GM12874 (cell line): ENCODE data around the gene WDR93.

Source experiments
- TF ChIP-seq, protein P1 (sequence below): IDR thresholded peaks from 2 replicates; pipeline ENCODE4 v1.5.1; 2011; ENCODE audit warnings: low read depth, mild to moderate bottlenecking, control low read depth, low read length, moderate library complexity; ENCODE audit not compliant: insufficient read depth

WDR93 gene

GRCh38 chr15:89758283-89758682 lies 67.7 kb downstream of the WDR93 start:
- TF ChIP-seq, protein P1, sequence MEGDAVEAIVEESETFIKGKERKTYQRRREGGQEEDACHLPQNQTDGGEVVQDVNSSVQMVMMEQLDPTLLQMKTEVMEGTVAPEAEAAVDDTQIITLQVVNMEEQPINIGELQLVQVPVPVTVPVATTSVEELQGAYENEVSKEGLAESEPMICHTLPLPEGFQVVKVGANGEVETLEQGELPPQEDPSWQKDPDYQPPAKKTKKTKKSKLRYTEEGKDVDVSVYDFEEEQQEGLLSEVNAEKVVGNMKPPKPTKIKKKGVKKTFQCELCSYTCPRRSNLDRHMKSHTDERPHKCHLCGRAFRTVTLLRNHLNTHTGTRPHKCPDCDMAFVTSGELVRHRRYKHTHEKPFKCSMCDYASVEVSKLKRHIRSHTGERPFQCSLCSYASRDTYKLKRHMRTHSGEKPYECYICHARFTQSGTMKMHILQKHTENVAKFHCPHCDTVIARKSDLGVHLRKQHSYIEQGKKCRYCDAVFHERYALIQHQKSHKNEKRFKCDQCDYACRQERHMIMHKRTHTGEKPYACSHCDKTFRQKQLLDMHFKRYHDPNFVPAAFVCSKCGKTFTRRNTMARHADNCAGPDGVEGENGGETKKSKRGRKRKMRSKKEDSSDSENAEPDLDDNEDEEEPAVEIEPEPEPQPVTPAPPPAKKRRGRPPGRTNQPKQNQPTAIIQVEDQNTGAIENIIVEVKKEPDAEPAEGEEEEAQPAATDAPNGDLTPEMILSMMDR = no peak

- TF ChIP-seq, protein P1 = no peak
These were observed 68.4 kb downstream of the WDR93 start for GRCh38 chr15:89758981-89759380.

GRCh38 chr15:89759835-89760234 lies 69.2 kb downstream of the WDR93 start:
- TF ChIP-seq, protein P1 = no peak

DNA sequence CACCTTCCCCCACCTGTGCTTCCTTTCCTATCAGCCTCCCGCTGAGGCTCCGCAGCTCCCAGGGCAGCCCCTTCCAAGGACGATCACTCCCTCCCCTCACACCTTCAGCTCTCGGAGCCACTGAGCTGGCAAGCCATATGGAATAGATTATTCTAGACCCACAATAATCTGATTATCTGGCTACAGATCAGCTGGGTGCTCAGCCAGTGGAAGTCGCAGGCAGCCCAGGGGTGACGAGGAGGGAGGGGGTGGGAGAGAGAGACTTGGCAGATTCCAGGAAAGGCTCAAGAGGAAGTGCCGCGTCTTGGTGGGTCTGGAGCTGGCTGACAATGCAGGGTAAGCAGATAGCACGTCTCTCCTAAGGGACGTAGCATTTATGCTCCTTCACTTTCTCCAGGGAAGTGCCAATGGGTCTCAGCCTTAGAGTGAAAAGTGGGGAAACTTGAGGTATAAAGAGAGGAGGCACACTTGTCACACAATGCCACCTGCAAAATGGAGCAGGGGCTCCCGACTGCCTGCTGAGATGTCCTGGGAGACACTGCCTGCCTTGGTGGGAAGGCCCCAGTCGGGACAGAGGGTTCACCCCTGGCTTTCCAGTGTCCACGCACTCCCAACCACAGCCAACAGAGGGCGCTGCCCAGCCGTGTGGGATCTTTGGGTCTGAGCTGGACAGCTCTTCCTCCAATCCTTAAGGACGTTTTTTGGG lies 69.8 kb downstream of the WDR93 start:
- TF ChIP-seq, protein P1 = peak; percentile 96

DNA sequence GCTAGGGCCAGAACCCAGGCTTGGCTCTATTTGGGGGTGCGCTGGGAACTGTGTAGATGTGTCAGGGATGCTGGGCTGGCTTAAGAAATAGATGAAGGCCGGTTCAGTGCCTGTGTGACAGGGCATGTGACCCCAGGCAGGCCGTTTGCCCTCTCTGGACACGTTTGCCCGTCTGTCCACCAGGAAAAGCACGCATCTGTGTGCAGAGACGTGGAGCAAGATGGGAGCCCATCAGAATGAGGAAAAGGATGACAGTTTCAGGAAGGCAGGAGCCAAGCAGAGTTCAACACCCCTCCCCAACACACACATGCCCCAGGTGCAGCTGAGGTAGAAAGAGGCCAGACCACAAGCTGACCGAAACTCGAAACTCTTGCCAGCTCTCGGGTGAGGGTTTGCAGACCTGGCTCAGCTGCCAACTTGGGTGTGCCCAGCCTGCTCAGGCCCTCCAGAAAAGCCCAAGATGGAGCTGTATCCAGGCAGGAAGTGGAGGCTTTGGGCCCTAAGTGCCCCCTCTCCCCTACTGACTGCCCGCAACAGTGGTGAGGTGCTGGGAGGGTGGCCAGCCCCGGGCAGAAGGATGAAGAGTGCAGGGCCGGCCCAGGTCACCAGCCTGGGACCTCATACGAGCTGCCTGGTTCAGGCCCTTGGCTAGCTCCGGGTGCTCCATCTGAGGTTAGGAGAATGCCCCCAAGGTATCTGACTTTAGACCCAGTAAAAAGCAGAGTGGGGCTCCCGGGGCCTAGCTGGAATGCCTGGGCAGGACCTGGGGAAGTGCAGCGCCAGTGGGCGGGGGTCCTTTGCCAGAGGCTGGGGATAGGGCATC lies 70.6 kb downstream of the WDR93 start:
- TF ChIP-seq, protein P1 = no peak

- TF ChIP-seq, protein P1 = no peak
These were observed 71.3 kb downstream of the WDR93 start for GRCh38 chr15:89761929-89762328.

GRCh38 chr15:89765694-89766093 lies 75.1 kb downstream of the WDR93 start:
- TF ChIP-seq, protein P1 = no peak
